Prostate gland (tissue), 2 donors: ENCODE data around the gene LASP1.

Experiments used
- POLR2A ChIP-seq: fragments of 450-650 bp; IDR thresholded peaks from one replicate; pipeline ENCODE4 v1.6.1; 2016; ENCODE audit warnings: antibody characterized with exemption, mild to moderate bottlenecking
- POLR2AphosphoS5 ChIP-seq: sonication (generic); formaldehyde crosslinking; IDR thresholded peaks from one replicate; pipeline ENCODE4 v1.6.1; 2017; ENCODE audit warnings: antibody characterized with exemption
- TF ChIP-seq, protein P1 (sequence below), 4 experiments: fragments of 200-600 bp in 2 of 4; fragments of 450-650 bp in 2 of 4; sonication (generic) in 2 of 4; IDR thresholded peaks; 1 replicate in 3 of 4; 2 replicates in 1 of 4; pipeline ENCODE4 v1.5.1; 2016 to 2019; ENCODE audit warnings: antibody characterized with exemption in 4 of 4, mild to moderate bottlenecking in 2 of 4, moderate library complexity in 2 of 4

DNA sequence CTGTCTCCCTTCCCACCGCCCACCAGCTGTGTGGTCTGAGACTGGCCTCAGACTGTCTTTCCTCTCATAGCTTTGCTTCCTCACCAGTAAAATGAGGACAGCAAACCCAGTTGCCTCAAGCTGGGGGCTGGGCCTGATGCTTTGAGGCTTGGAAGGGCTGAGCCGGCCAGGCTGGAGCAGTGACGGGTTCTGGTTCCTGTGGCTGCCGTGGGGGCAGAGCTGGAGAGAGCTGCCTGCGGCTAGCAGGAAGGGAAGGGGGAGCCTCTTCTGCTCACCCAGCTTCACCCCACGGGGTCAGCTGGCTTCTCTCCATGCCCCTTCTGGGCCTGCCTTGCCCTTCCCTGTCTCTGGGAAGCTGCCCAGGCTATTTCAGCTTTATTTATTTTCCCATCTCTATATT lies 23.7 kb downstream of the LASP1 start:
- TF ChIP-seq POLR2AphosphoS5 (no peak), POLR2A (no peak)
- TF ChIP-seq, protein P1, sequence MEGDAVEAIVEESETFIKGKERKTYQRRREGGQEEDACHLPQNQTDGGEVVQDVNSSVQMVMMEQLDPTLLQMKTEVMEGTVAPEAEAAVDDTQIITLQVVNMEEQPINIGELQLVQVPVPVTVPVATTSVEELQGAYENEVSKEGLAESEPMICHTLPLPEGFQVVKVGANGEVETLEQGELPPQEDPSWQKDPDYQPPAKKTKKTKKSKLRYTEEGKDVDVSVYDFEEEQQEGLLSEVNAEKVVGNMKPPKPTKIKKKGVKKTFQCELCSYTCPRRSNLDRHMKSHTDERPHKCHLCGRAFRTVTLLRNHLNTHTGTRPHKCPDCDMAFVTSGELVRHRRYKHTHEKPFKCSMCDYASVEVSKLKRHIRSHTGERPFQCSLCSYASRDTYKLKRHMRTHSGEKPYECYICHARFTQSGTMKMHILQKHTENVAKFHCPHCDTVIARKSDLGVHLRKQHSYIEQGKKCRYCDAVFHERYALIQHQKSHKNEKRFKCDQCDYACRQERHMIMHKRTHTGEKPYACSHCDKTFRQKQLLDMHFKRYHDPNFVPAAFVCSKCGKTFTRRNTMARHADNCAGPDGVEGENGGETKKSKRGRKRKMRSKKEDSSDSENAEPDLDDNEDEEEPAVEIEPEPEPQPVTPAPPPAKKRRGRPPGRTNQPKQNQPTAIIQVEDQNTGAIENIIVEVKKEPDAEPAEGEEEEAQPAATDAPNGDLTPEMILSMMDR (IDR thresholded peaks at IDR 0.05): no peak
